HG03460 (cell line): ENCODE data around the gene MEGF6.

Experiments used
- ATAC-seq: cut with Tn5 transposase; IDR thresholded peaks from one replicate; pipeline ENCODE4 v1.9.1; 2021; ENCODE audit not compliant: unreplicated experiment

MEGF6 gene

DNA sequence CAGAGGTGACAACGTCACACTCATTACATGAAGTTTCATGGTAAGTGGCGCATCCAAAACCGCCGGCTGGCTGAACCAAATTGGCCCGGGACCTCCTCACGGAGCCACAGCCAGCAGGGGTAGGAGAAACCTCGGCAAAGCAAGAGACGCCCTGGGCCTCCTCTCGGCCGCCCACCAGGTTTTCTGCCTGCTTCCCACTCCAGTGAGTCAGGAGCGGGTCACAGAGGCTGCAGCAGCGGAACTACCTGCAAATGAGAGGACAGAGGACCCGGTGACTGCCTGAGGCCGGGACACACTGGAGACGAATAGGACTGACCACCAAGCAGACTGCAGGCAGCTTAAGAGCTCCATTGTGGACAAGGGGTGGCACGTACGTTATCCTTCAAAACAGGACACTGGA, 55.0 kb downstream of the MEGF6 start:
- no peak for ATAC-seq

GRCh38 chr1:3555131-3555920, 56.0 kb downstream of the MEGF6 start:
- no peak for ATAC-seq

DNA sequence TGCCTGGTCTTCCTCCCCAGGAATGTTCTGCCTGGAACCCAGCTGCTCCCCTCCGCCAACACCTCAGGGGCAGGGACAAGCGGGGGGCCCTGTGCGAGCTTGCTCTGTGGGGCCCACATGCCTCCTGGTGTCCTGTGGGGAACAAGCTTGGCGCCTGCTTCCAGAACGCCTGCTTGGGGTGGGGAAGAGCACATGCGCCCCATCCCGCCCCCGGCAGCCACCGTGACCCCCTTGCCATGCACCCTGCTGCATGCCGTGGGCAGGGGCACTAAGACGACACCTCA, 57.4 kb downstream of the MEGF6 start:
- ATAC-seq, result no peak

DNA sequence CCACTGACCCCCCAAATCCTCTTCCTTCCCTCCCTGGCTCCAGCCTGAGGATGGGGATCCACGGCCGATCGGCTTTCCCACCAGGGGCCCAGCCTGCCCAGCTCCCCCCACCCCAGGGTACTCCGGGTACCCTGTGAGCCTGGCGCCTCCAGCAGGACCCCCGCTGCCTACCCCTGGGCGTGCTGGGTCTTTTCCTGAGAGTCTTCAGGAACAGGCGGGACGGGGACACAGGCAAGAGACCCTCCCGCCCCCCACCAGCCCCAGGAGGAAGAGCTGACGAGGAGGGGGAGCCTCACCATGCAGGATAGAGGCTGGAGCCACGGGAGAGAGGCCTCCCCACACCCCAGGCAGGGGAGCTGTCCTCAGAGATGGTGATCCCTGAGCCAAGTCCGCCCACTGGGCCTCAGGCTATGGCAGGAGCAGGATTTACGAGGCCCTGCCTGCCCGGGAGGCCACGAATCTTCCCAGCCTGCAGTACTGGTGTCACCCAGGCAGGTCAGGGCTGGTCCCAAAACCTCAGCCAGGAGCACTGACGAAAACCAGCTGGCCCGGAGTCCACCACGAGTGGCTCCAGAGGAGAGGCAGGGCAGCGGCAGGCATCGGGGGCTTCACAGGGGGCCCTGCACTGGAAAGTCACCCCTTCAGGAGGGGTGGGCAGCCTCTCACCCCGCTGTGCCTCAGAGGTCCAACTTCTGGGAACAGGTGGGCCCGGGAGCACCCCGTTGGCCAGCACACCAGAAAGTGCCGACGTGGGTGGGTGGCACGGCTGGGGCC, 58.0 kb downstream of the MEGF6 start:
- no peak for ATAC-seq

DNA sequence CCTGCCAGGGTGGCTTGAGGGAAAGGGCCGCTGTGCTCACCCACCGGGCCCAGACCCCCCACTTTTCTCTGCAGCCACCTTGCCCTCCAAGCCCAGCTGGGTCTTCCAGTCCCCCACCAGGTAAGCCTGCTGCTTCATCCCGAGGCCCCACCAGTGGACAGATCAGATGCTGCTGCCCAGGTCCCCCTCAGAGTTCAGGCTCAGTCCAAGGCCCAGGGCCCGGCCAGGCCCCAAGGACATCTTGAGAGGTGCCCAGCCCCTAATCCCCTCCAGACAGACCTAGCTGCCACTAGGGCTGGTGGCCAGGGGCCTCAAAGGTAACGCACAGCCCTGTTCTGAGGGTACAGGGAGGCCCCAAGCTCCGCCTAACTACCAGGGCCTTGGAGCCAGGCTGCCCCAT, 58.6 kb downstream of the MEGF6 start:
- no peak for ATAC-seq

- ATAC-seq, result no peak
Observed at GRCh38 chr1:3552176-3552575, 59.1 kb downstream of the MEGF6 start.

GRCh38 chr1:3551711-3552110, 59.6 kb downstream of the MEGF6 start:
- no peak for ATAC-seq

DNA sequence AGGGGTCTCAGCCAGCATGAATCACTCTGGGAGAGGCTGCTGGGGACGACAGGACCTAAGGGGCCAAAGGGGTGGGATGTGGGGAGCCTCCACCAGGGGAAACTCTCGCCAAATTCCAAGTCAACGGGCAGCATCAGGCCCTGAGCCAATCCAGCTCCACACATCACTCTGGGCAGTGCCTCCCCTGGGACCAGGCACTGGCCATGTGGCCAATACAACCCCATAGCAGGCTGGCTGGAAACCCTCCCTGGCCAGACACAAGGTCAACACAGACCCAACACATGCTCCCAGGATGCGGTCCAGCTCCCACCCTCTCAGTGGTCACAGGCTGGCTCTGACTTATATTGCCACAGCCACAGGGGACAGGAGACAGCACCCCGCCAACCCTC, 60.0 kb downstream of the MEGF6 start:
- no peak for ATAC-seq

DNA sequence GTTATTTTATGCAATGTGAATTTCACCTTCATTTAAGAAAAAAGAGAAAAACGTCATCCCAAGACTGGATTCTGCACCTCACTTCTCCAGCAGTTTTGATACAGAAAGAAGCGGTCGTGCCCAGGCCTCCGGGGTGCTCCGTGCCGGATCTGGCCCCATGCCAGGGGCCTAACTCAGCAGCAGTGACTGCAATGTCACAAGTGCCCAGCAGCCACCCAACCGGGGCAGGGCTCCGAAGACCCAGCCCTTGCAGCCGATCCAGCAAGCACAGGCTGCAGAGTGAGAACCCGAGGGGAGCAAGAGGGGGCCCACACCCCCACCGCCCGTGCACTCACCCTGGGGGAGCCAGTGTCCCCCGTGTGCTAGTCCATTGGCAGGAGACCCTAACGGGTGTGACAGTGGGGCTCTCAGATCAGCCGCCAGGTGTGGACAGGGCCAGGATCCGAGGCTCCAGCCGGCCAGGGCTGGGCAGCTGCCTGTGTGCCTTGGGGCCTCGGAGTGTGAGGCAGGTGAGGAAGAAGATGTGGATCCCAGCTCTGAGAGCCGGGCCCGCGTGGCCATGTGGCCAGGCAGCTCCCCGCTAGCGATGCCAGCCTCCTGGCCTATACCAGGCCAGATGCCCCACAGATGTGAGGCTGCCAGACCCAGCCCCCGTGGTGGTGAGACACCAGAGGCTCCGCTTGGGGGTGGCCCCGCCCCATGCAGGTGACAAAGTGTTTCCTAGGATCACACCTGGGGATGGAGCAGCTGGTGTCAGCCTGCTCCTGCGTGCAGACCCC, 60.6 kb downstream of the MEGF6 start:
- no peak for ATAC-seq

DNA sequence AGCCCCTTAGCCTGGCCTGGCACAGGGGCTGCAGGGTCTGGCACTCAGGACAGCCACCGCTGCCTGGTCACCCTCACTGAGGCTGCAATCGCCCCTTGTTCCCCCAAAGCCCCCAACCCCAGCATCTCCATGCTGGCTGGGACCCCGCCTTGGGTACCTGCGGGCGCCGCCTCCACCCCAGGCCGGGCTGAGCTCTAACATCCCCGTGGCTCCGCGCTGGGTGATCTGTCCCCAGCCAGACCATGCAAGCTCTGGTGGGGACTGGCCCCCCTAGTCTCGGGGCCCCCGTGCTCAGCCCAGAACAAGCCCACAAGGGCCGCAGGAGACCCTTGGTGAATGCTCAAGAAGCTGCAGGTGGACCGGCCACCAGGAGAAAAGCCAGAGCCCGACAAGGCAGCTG, 62.4 kb downstream of the MEGF6 start:
- no peak for ATAC-seq

DNA sequence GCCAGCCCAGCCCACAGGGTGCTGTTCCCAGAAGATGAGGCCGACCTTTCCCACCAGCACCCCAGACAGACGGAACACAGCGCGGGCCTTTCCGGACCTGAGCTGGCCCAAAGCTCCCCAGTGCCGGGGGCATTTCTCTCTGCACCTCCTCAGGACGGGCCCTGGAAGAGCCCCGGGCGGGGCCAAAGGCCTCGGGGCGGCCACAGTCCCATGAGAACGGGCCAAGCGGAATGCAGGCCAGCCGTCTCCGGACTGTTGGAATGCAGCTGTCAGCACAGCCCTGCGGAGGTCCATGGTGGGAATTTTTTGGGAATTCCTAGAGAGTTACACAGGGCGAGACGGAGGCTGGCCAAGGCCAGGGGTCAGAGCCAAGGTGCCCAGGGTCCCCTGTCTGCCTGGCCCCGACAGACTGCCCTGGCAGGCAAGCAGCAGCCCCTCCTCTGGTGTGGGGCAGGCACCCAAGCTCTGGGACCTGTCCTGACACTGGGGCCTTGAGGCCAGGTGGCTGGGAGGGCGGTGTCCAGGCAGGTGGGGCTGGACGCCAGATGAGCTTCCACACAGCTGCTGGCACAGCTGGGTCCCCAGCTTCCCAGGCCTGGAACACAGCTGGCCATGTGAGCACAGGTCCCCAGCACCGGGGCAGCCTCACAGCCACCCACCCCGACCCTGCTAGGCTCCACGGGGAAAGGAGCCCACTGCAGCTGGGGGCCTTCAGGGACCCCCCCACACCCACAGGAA, 63.0 kb downstream of the MEGF6 start:
- ATAC-seq, result no peak

- no peak for ATAC-seq
Observed at GRCh38 chr1:3547055-3548005, 64.0 kb downstream of the MEGF6 start.

DNA sequence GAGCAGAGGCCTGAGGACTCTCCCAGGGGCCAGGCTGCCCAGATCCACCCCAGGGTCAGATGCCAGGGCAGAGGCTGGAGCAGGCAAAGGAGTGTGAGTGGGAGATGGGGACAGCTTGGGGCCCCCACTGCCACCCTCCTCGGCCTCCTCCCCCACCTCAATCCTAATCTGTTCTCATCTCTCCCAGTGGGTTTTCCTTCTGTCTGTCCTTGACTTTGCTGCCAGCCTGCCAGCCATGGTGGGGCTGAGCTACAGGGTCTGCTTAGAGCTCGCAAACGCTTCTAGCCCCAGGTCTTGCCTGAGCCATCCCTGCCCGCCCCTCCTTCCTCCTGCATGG, 65.3 kb downstream of the MEGF6 start:
- ATAC-seq, result no peak

GRCh38 chr1:3545363-3546047, 65.8 kb downstream of the MEGF6 start:
- no peak for ATAC-seq

GRCh38 chr1:3544040-3544977, 67.0 kb downstream of the MEGF6 start:
- ATAC-seq, result no peak

DNA sequence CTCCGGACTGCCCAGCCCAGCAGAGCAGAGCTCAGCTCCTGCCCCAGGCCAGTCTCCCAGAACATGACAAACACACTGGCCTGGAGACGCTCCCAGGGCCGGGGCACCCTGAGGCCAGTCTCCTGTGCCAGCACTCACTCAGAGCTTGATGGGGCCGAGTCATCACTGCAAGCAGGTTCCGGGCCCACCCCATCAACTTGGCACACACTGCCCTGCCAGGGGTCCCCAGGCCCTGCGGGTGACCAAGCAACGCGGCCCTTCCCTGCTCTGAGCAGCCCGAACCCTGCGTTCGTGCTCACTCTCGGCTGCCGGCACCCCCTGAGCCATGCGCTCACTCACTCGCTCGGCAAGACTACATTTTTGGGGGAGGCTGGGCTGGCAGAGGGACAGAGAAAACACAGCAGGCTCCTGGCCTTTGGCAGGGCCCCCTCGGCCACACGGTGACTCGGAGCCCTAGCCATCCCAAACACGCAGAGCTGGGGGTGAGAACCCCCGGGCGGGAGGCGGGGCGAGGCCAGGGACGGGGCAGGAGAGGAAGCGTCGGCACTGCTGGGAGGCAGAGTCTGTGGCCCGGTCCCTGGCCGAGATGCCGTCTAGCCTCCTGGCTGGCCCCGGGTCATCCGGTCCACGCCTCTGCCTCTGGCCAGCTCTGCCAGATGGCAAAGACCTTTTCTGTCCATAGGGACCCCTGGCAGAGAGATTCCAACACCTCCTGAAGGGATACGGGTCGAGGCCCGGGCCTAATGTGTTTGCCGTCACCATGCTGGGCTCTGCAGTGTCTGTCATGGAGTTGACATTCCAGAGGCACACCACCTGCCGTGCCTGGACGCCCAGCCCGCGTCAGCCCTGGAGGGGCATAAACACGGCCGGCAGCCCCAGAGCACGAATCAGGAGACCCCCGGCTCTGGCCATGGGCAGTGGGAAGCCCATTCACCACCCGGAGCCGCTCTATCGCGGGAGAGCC, 68.0 kb downstream of the MEGF6 start:
- no peak for ATAC-seq

DNA sequence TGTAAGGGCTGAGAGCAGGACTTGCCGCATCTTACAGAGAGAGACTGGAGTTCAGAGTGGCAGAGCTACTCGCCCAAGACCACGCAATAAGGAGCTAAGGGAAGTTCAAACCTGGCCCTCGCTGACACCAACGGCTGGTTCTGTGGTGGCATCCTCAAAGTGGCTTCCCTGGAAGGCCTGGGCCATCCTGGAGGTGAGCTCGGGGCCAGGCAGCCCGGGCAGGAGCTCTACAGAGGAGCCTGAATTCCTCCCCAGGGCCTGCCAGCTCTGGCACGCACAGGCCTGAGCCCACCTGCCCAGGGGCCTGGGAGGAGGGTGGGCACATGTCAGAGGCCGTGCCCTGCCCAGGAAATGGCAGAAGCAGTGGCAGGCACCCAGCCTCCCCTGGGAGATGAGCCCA, 68.6 kb downstream of the MEGF6 start:
- ATAC-seq, result no peak

GRCh38 chr1:3541936-3542335, 69.4 kb downstream of the MEGF6 start:
- no peak for ATAC-seq
